Neuronal stem cell (in vitro differentiated cells): Measurements from ENCODE around the gene NUDT17.
A peak's percentile ranks its signal among the peaks of the same experiment; 100 is the strongest.

ENCODE experiments used
- DNase-seq: peaks from one replicate; pipeline ENCODE4 v3.0.0-alpha.2; 2013; ENCODE audit warnings: low spot score
- H2AFZ ChIP-seq: one replicate; pipeline ENCODE4 v1.6.1; 2013; ENCODE audit warnings: mild to moderate bottlenecking, low read length, inconsistent platforms
- H2AK5ac ChIP-seq: 2 replicates; pipeline ENCODE4 v1.6.1; 2013; ENCODE audit warnings: low read depth, mild to moderate bottlenecking, inconsistent platforms, low read length, moderate library complexity, mixed read lengths
- H2BK120ac ChIP-seq: 2 replicates; pipeline ENCODE4 v1.6.1; 2013; ENCODE audit warnings: low read depth, mild to moderate bottlenecking, inconsistent platforms, low read length, moderate library complexity, mixed read lengths
- H2BK12ac ChIP-seq: one replicate; pipeline ENCODE4 v1.6.1; 2013; ENCODE audit warnings: low read length, inconsistent platforms
- H2BK15ac ChIP-seq: 2 replicates; pipeline ENCODE4 v1.6.1; 2013; ENCODE audit warnings: mild to moderate bottlenecking, low read length, inconsistent platforms, mixed read lengths
- H2BK5ac ChIP-seq: one replicate; pipeline ENCODE4 v1.6.1; 2013; ENCODE audit warnings: inconsistent platforms, mild to moderate bottlenecking, low read length, moderate library complexity
- H3K14ac ChIP-seq: one replicate; pipeline ENCODE4 v1.6.1; 2013; ENCODE audit warnings: low read length, inconsistent platforms
- H3K18ac ChIP-seq: 2 replicates; pipeline ENCODE4 v1.6.1; 2013; ENCODE audit warnings: low read length, inconsistent platforms
- H3K23ac ChIP-seq: 2 replicates; pipeline ENCODE4 v1.6.1; 2013; ENCODE audit warnings: low read depth, mild to moderate bottlenecking, mixed read lengths, low read length, inconsistent platforms; ENCODE audit not compliant: poor library complexity
- H3K27ac ChIP-seq: replicated peaks from 3 replicates; pipeline ENCODE4 v1.5.1; 2013; ENCODE audit warnings: low read length, inconsistent platforms
- H3K27me3 ChIP-seq, 3 experiments: 2 replicates each; pipeline ENCODE4 v1.6.1; 2013; ENCODE audit warnings: low read length in 3 of 3, mild to moderate bottlenecking in 2 of 3, inconsistent platforms in 1 of 3, low read depth in 1 of 3, mixed read lengths in 1 of 3, moderate library complexity in 1 of 3; ENCODE audit not compliant: control insufficient read depth in 3 of 3, insufficient read depth in 3 of 3
- H3K36me3 ChIP-seq, 2 donors: replicated peaks in 1 of 2; 2 replicates each; pipeline ENCODE4 v1.6.1; 2013; ENCODE audit warnings: low read length in 2 of 2; ENCODE audit not compliant: control insufficient read depth in 2 of 2, insufficient read depth in 2 of 2
- H3K4ac ChIP-seq: 2 replicates; pipeline ENCODE4 v1.6.1; 2013; ENCODE audit warnings: inconsistent platforms, mild to moderate bottlenecking, low read length, moderate library complexity
- H3K4me1 ChIP-seq, 2 donors: 1 replicate in 1 of 2; 2 replicates in 1 of 2; pipeline ENCODE4 v1.6.1; 2013; ENCODE audit warnings: low read length in 2 of 2, low read depth in 1 of 2; ENCODE audit not compliant: control insufficient read depth in 2 of 2, insufficient read depth in 1 of 2
- H3K4me2 ChIP-seq: one replicate; pipeline ENCODE4 v1.6.1; 2013; ENCODE audit warnings: mild to moderate bottlenecking, low read length, inconsistent platforms; ENCODE audit not compliant: insufficient read depth, poor library complexity, severe bottlenecking
- H3K4me3 ChIP-seq, 2 donors: 2 replicates each; pipeline ENCODE4 v1.5.1; 2013; ENCODE audit warnings: low read length in 2 of 2, mild to moderate bottlenecking in 2 of 2, inconsistent platforms in 1 of 2, moderate library complexity in 1 of 2
- H3K79me1 ChIP-seq: one replicate; pipeline ENCODE4 v1.6.1; 2013; ENCODE audit warnings: low read depth, mild to moderate bottlenecking, inconsistent platforms, low read length, moderate library complexity
- H3K9ac ChIP-seq: one replicate; pipeline ENCODE4 v1.6.1; 2013; ENCODE audit warnings: mild to moderate bottlenecking, low read depth, low read length, inconsistent platforms; ENCODE audit not compliant: poor library complexity
- H3K9me3 ChIP-seq, 2 donors: replicated peaks in 1 of 2; 2 replicates each; pipeline versions ENCODE3 to v1.6.1; 2013; ENCODE audit warnings: low read length in 2 of 2, mild to moderate bottlenecking in 2 of 2, inconsistent platforms in 1 of 2, low read depth in 1 of 2, mixed read lengths in 1 of 2, moderate library complexity in 1 of 2; ENCODE audit not compliant: control insufficient read depth in 2 of 2, insufficient read depth in 1 of 2
- H4K8ac ChIP-seq: one replicate; pipeline ENCODE4 v1.6.1; 2013; ENCODE audit warnings: low read depth, mild to moderate bottlenecking, inconsistent platforms, low read length, moderate library complexity
- H4K91ac ChIP-seq: one replicate; pipeline ENCODE4 v1.6.1; 2013; ENCODE audit warnings: low read length, low read depth, mild to moderate bottlenecking, inconsistent platforms; ENCODE audit not compliant: poor library complexity
- WGBS, 2 donors: extraction: QIAGEN DNeasy Blood & Tissue Kit; methylation state at CpG; one replicate each; pipeline ENCODE4 v1.1.7; 2013; ENCODE audit warnings: missing lambda C conversion rate in 2 of 2, mixed read lengths in 1 of 2; ENCODE audit not compliant: insufficient read length in 2 of 2, insufficient replicate concordance in 1 of 2; ENCODE audit errors: extremely low coverage in 2 of 2; 5-methylcytosine and 5-hydroxymethylcytosine counted together

The NUDT17 gene

DNA sequence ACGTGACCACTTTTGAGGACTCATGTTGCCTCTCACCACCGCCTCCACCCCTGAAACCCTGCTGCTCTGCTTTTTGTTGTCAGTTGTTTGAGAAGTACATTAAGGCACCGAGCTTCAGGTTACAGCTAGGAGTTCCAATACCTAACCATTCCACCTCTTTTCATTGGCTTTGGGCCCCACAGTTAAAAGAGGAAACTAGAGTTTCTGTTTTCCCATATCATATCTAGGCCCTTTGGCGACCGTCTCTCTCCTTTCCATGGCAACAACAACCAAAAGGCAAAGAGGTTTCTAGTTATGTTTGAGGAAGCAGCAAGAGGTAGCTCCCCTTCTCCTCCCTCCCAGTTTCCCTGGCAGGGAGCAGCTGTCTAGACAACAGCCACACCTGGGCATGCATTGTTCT lies 34.3 kb downstream of the NUDT17 start:
- peaks cover 0 to 66% (median 8%) of the 10 kb centered on the region in 3 experiments for H3K27me3 ChIP-seq
- H2AK5ac ChIP-seq = no peak overlapping the region
- no peak overlapping the region for H3K18ac ChIP-seq
- no peak overlapping the region for H2BK5ac ChIP-seq
- DNase-seq = no peak
- H3K27ac ChIP-seq = no peak overlapping the region
- H3K4me2 ChIP-seq = no peak overlapping the region
- no peaks in the 10 kb centered on the region for H3K36me3 ChIP-seq
- H3K79me1 ChIP-seq = no peaks in the 10 kb centered on the region
- H2BK15ac ChIP-seq = no peak overlapping the region
- H2AFZ ChIP-seq = no peak overlapping the region
- no peak overlapping the region for H3K4me3 ChIP-seq
- H3K14ac ChIP-seq = no peak overlapping the region
- no peak overlapping the region for H4K91ac ChIP-seq
- H2BK120ac ChIP-seq = no peak overlapping the region
- H2BK12ac ChIP-seq = no peak overlapping the region
- H3K9me3 ChIP-seq = no peaks in the 10 kb centered on the region
- no CpG with 5 or more reads among the region's 5 CpGs for WGBS, 2 donors
- H4K8ac ChIP-seq = no peak overlapping the region
- no peak overlapping the region for H3K9ac ChIP-seq
- H3K4me1 ChIP-seq = peaks cover 5 to 6% of the 10 kb centered on the region in 2 donors
- no peak overlapping the region for H3K4ac ChIP-seq
- H3K23ac ChIP-seq = no peak overlapping the region

DNA sequence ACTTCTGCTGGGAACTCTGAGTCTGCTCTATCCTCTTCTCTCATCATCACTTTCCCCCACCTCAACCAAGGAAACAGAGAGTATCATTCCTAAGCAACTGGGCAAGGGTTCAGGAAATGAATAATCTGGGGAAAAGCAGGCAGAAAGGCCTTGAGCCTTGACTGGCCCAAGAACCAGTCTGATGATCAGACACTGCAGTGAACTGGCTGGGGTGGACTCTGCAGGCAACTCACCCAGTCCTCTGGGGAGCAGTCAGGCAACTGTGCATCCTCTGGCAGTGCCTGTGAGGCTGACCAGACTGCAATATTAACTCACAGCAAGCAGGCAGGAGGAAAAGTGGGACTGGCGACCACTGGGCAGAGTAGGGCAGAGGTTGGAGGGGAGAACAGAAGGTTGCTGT lies 39.2 kb downstream of the NUDT17 start:
- no peak overlapping the region for H3K23ac ChIP-seq
- H3K79me1 ChIP-seq = no peaks in the 10 kb centered on the region
- H4K8ac ChIP-seq = no peak overlapping the region
- H3K4me2 ChIP-seq = no peak overlapping the region
- H2AFZ ChIP-seq = no peak overlapping the region
- no peak overlapping the region for H3K14ac ChIP-seq
- H3K36me3 ChIP-seq = no peaks in the 10 kb centered on the region
- no peak overlapping the region for H2BK12ac ChIP-seq
- H3K9me3 ChIP-seq = no peaks in the 10 kb centered on the region
- no peak overlapping the region for H3K27ac ChIP-seq
- no peak overlapping the region for H3K18ac ChIP-seq
- no peak overlapping the region for H3K4ac ChIP-seq
- H2AK5ac ChIP-seq = no peak overlapping the region
- no peak overlapping the region for H2BK120ac ChIP-seq
- H2BK5ac ChIP-seq = no peak overlapping the region
- no peak overlapping the region for H3K4me3 ChIP-seq
- no CpG with 5 or more reads among the region's 1 CpG for WGBS, 2 donors
- peaks cover 3 to 4% of the 10 kb centered on the region in 2 donors for H3K4me1 ChIP-seq
- peaks cover 0 to 44% (median 19%) of the 10 kb centered on the region in 3 experiments for H3K27me3 ChIP-seq
- no peak overlapping the region for H4K91ac ChIP-seq
- no peak for DNase-seq
- H2BK15ac ChIP-seq = no peak overlapping the region
- no peak overlapping the region for H3K9ac ChIP-seq

DNA sequence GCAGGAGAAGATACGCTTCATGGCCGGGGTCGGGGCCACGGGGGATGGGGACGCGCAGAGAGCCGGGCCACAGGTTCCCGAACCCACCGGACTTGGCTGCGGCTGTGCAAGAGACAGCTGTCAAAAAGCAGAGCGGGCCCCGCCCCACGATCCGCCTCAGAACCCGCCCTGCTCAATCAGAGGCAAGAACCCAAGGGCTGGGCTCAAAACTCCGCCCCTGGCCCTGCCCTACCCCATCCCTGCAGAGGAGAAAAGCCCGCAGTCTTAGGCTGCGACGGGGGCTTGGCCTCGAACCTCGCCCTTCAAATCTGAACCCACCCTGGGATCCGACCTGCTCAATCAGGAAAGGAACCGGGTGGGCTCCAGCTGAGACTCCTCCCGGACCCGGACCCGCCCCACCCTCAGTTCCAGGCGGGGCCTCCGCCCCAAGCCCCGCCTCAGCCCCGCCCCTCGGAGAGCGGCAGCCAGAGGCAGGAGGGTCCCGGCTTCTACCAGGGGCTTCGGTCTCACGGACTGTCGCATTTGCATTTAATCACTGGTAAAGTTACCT lies 40.4 kb downstream of the NUDT17 start, which contains the start of gene ANKRD35:
TSS of gene ANKRD35 (minus strand) at position 129 of the 550 bp plus-strand sequence. CDS start at position 21, 108 bp downstream.
- no CpG with 5 or more reads among the region's 36 CpGs for WGBS, 2 donors

DNA sequence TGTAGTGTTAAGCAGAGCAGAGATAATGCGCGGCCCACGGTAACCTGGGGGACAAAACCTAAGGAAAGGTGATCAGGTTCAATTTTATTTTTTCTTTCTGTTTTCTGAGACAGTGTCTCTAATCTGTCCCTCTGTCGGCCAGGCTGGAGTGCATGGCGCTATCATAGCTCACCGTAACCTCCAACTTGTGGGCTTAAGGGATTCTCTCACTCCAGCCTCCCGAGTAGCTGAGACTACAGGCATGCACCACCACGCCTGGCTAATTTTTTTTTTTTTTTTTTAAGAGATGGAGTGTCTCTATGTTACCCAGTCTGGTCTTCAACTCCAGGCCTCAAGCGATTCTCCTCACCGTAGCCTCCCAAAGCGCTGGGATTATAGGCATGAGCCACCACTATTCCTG lies 41.0 kb downstream of the NUDT17 start:
- Histone ChIP-seq H2AFZ (peak overlapping the region; percentile 99), H2BK12ac (no peak overlapping the region), H3K4me1 (peaks cover 0 to 4% of the 10 kb centered on the region in 2 donors), H3K9me3 (no peaks in the 10 kb centered on the region), H2BK15ac (no peak overlapping the region), H3K27ac (no peak overlapping the region), H2AK5ac (no peak overlapping the region), H2BK5ac (no peak overlapping the region), H3K9ac (no peak overlapping the region), H3K18ac (no peak overlapping the region), H2BK120ac (no peak overlapping the region), H3K4ac (no peak overlapping the region), H4K8ac (no peak overlapping the region), H3K36me3 (no peaks in the 10 kb centered on the region), H4K91ac (no peak overlapping the region), H3K4me3 (peak overlapping the region in 1 of 2 donors; percentile 57), H3K27me3 (peaks cover 0 to 41% (median 19%) of the 10 kb centered on the region in 3 experiments), H3K14ac (no peak overlapping the region), H3K79me1 (no peaks in the 10 kb centered on the region), H3K23ac (no peak overlapping the region), H3K4me2 (peak overlapping the region; percentile 46)
- DNase-seq = no peak
- WGBS, 2 donors = no CpG with 5 or more reads among the region's 11 CpGs

More for the DNA sequence above, 40.4 kb downstream of the NUDT17 start, which contains the start of gene ANKRD35:
- Histone ChIP-seq H3K4me3 (peak within 1 kb of the TSS; percentile 57 to 83), H3K27ac (no peak within 1 kb of the TSS), H3K14ac (no peak within 1 kb of the TSS), H2BK5ac (no peak within 1 kb of the TSS), H3K9me3 (no peaks in the 10 kb centered on the region), H4K8ac (no peak within 1 kb of the TSS), H2AK5ac (no peak within 1 kb of the TSS), H3K27me3 (peaks cover 0 to 44% (median 19%) of the 10 kb centered on the region in 3 experiments), H4K91ac (no peak within 1 kb of the TSS), H2BK120ac (no peak within 1 kb of the TSS), H2BK12ac (no peak within 1 kb of the TSS), H3K4me2 (peak within 1 kb of the TSS; percentile 46), H3K79me1 (no peaks in the 10 kb centered on the region), H3K18ac (peak within 1 kb of the TSS; percentile 20), H2AFZ (peak within 1 kb of the TSS; percentile 99), H3K4me1 (peaks cover 0 to 2% of the 10 kb centered on the region in 2 donors), H3K9ac (no peak within 1 kb of the TSS), H3K23ac (no peak within 1 kb of the TSS), H3K36me3 (no peaks in the 10 kb centered on the region), H3K4ac (no peak within 1 kb of the TSS), H2BK15ac (no peak within 1 kb of the TSS)
- DNase-seq = peak; percentile 75
